ENCODE results near the gene SLC38A8.

The SLC38A8 gene

GRCh38 chr16:84042308-84042878, at the start of gene SLC38A8:
Gene SLC38A8, minus strand, starts transcription at chr16:84042795. Its CDS starts 638 bp downstream, at chr16:84042157.
- H3K36me3 ChIP-seq (ENCODE audit: control insufficient read depth, insufficient read depth, low read length) = no peaks in the 10 kb centered on the region
- H3K4me1 ChIP-seq (ENCODE audit: control insufficient read depth, insufficient read depth, low read length) = peaks cover 18% of the 10 kb centered on the region
- H3K27ac ChIP-seq (ENCODE audit: low read depth, low read length) = no peak within 1 kb of the TSS
- peaks cover 17% of the 10 kb centered on the region; the same call in 1 of the 2 replicates for H3K27me3 ChIP-seq (ENCODE audit: control insufficient read depth, insufficient read depth, low read length)
- no peak within 1 kb of the TSS for H3K4me3 ChIP-seq (ENCODE audit: low read depth, low read length)
- H3K9me3 ChIP-seq (ENCODE audit: control insufficient read depth, insufficient read depth, low read depth, low read length) = no peaks in the 10 kb centered on the region
- H3K9ac ChIP-seq (ENCODE audit: low read length) = no peak within 1 kb of the TSS

GRCh38 chr16:84091460-84091859, 48.9 kb upstream of the SLC38A8 start:
- Histone ChIP-seq H3K27me3 (ENCODE audit: control insufficient read depth, insufficient read depth, low read length) (no peaks in the 10 kb centered on the region), H3K36me3 (ENCODE audit: control insufficient read depth, insufficient read depth, low read length) (peaks cover 91% of the 10 kb centered on the region), H3K4me3 (ENCODE audit: low read depth, low read length) (no peak overlapping the region), H3K4me1 (ENCODE audit: control insufficient read depth, insufficient read depth, low read length) (no peaks in the 10 kb centered on the region), H3K9ac (ENCODE audit: low read length) (no peak overlapping the region), H3K9me3 (ENCODE audit: control insufficient read depth, insufficient read depth, low read depth, low read length) (no peaks in the 10 kb centered on the region), H3K27ac (ENCODE audit: low read depth, low read length) (no peak overlapping the region)

GRCh38 chr16:84090211-84090610, 47.6 kb upstream of the SLC38A8 start:
- no peak overlapping the region for H3K9ac ChIP-seq (ENCODE audit: low read length)
- H3K4me1 ChIP-seq (ENCODE audit: control insufficient read depth, insufficient read depth, low read length) = no peaks in the 10 kb centered on the region
- peaks cover 91% of the 10 kb centered on the region for H3K36me3 ChIP-seq (ENCODE audit: control insufficient read depth, insufficient read depth, low read length)
- H3K27ac ChIP-seq (ENCODE audit: low read depth, low read length) = no peak overlapping the region
- no peak overlapping the region for H3K4me3 ChIP-seq (ENCODE audit: low read depth, low read length)
- no peaks in the 10 kb centered on the region for H3K27me3 ChIP-seq (ENCODE audit: control insufficient read depth, insufficient read depth, low read length)
- no peaks in the 10 kb centered on the region for H3K9me3 ChIP-seq (ENCODE audit: control insufficient read depth, insufficient read depth, low read depth, low read length)

GRCh38 chr16:84088695-84089395, 46.2 kb upstream of the SLC38A8 start:
- Histone ChIP-seq H3K27ac (ENCODE audit: low read depth, low read length) (no peak overlapping the region), H3K4me3 (ENCODE audit: low read depth, low read length) (no peak overlapping the region), H3K9me3 (ENCODE audit: control insufficient read depth, insufficient read depth, low read depth, low read length) (no peaks in the 10 kb centered on the region), H3K9ac (ENCODE audit: low read length) (no peak overlapping the region), H3K4me1 (ENCODE audit: control insufficient read depth, insufficient read depth, low read length) (no peaks in the 10 kb centered on the region), H3K36me3 (ENCODE audit: control insufficient read depth, insufficient read depth, low read length) (peaks cover 87% of the 10 kb centered on the region), H3K27me3 (ENCODE audit: control insufficient read depth, insufficient read depth, low read length) (no peaks in the 10 kb centered on the region)

GRCh38 chr16:84087466-84088151, 45.0 kb upstream of the SLC38A8 start:
- H3K4me3 ChIP-seq (ENCODE audit: low read depth, low read length) = no peak overlapping the region
- peaks cover 83% of the 10 kb centered on the region for H3K36me3 ChIP-seq (ENCODE audit: control insufficient read depth, insufficient read depth, low read length)
- no peaks in the 10 kb centered on the region for H3K9me3 ChIP-seq (ENCODE audit: control insufficient read depth, insufficient read depth, low read depth, low read length)
- H3K27ac ChIP-seq (ENCODE audit: low read depth, low read length) = no peak overlapping the region
- no peaks in the 10 kb centered on the region for H3K4me1 ChIP-seq (ENCODE audit: control insufficient read depth, insufficient read depth, low read length)
- H3K27me3 ChIP-seq (ENCODE audit: control insufficient read depth, insufficient read depth, low read length) = no peaks in the 10 kb centered on the region
- H3K9ac ChIP-seq (ENCODE audit: low read length) = no peak overlapping the region

- H3K4me1 ChIP-seq (ENCODE audit: control insufficient read depth, insufficient read depth, low read length) = no peaks in the 10 kb centered on the region
- no peak overlapping the region for H3K27ac ChIP-seq (ENCODE audit: low read depth, low read length)
- no peaks in the 10 kb centered on the region for H3K27me3 ChIP-seq (ENCODE audit: control insufficient read depth, insufficient read depth, low read length)
- no peak overlapping the region for H3K4me3 ChIP-seq (ENCODE audit: low read depth, low read length)
- no peak overlapping the region for H3K9ac ChIP-seq (ENCODE audit: low read length)
- no peaks in the 10 kb centered on the region for H3K9me3 ChIP-seq (ENCODE audit: control insufficient read depth, insufficient read depth, low read depth, low read length)
- peaks cover 83% of the 10 kb centered on the region for H3K36me3 ChIP-seq (ENCODE audit: control insufficient read depth, insufficient read depth, low read length)
Observed at GRCh38 chr16:84087001-84087400, 44.4 kb upstream of the SLC38A8 start.

- Histone ChIP-seq H3K9me3 (ENCODE audit: control insufficient read depth, insufficient read depth, low read depth, low read length) (no peaks in the 10 kb centered on the region), H3K36me3 (ENCODE audit: control insufficient read depth, insufficient read depth, low read length) (peaks cover 84% of the 10 kb centered on the region), H3K4me1 (ENCODE audit: control insufficient read depth, insufficient read depth, low read length) (no peaks in the 10 kb centered on the region), H3K27me3 (ENCODE audit: control insufficient read depth, insufficient read depth, low read length) (no peaks in the 10 kb centered on the region), H3K27ac (ENCODE audit: low read depth, low read length) (no peak overlapping the region), H3K4me3 (ENCODE audit: low read depth, low read length) (no peak overlapping the region), H3K9ac (ENCODE audit: low read length) (no peak overlapping the region)
Observed at GRCh38 chr16:84086341-84086740, 43.7 kb upstream of the SLC38A8 start.

- Histone ChIP-seq H3K27me3 (ENCODE audit: control insufficient read depth, insufficient read depth, low read length) (no peaks in the 10 kb centered on the region), H3K27ac (ENCODE audit: low read depth, low read length) (no peak overlapping the region), H3K9ac (ENCODE audit: low read length) (no peak overlapping the region), H3K36me3 (ENCODE audit: control insufficient read depth, insufficient read depth, low read length) (peaks cover 84% of the 10 kb centered on the region), H3K9me3 (ENCODE audit: control insufficient read depth, insufficient read depth, low read depth, low read length) (no peaks in the 10 kb centered on the region), H3K4me3 (ENCODE audit: low read depth, low read length) (no peak overlapping the region), H3K4me1 (ENCODE audit: control insufficient read depth, insufficient read depth, low read length) (no peaks in the 10 kb centered on the region)
Observed at GRCh38 chr16:84085773-84086172, 43.2 kb upstream of the SLC38A8 start.

GRCh38 chr16:84085271-84085667, 42.7 kb upstream of the SLC38A8 start:
- Histone ChIP-seq H3K27ac (ENCODE audit: low read depth, low read length) (no peak overlapping the region), H3K4me1 (ENCODE audit: control insufficient read depth, insufficient read depth, low read length) (no peaks in the 10 kb centered on the region), H3K9me3 (ENCODE audit: control insufficient read depth, insufficient read depth, low read depth, low read length) (no peaks in the 10 kb centered on the region), H3K36me3 (ENCODE audit: control insufficient read depth, insufficient read depth, low read length) (peaks cover 84% of the 10 kb centered on the region), H3K4me3 (ENCODE audit: low read depth, low read length) (no peak overlapping the region), H3K27me3 (ENCODE audit: control insufficient read depth, insufficient read depth, low read length) (no peaks in the 10 kb centered on the region), H3K9ac (ENCODE audit: low read length) (no peak overlapping the region)

GRCh38 chr16:84084570-84085270, 42.1 kb upstream of the SLC38A8 start:
- Histone ChIP-seq H3K4me1 (ENCODE audit: control insufficient read depth, insufficient read depth, low read length) (no peaks in the 10 kb centered on the region), H3K36me3 (ENCODE audit: control insufficient read depth, insufficient read depth, low read length) (peaks cover 84% of the 10 kb centered on the region), H3K4me3 (ENCODE audit: low read depth, low read length) (no peak overlapping the region), H3K27ac (ENCODE audit: low read depth, low read length) (no peak overlapping the region), H3K9me3 (ENCODE audit: control insufficient read depth, insufficient read depth, low read depth, low read length) (no peaks in the 10 kb centered on the region), H3K9ac (ENCODE audit: low read length) (no peak overlapping the region), H3K27me3 (ENCODE audit: control insufficient read depth, insufficient read depth, low read length) (no peaks in the 10 kb centered on the region)
